ENCODE measurements around the gene CXCL10.

DNA sequence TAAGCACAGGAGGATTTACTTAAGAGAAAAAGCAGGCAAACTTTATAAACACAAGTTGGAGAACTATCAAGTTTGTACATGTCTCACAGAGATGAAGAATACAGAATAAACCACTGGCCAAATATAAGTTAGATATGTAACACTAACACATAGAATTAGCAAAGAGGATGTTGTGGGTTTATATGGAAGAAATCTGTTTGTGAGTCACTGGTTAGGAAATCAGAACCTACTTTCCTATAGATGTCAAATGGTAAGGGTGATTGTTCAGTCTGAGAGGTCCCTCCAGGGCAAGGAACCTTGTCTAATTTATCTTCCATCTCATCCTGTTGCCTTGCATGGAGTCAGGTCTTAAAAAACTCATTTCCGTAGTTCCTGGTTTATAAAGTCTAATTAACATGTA is 36.5 kb upstream of the CXCL10 start:
- TF ChIP-seq, protein P1, sequence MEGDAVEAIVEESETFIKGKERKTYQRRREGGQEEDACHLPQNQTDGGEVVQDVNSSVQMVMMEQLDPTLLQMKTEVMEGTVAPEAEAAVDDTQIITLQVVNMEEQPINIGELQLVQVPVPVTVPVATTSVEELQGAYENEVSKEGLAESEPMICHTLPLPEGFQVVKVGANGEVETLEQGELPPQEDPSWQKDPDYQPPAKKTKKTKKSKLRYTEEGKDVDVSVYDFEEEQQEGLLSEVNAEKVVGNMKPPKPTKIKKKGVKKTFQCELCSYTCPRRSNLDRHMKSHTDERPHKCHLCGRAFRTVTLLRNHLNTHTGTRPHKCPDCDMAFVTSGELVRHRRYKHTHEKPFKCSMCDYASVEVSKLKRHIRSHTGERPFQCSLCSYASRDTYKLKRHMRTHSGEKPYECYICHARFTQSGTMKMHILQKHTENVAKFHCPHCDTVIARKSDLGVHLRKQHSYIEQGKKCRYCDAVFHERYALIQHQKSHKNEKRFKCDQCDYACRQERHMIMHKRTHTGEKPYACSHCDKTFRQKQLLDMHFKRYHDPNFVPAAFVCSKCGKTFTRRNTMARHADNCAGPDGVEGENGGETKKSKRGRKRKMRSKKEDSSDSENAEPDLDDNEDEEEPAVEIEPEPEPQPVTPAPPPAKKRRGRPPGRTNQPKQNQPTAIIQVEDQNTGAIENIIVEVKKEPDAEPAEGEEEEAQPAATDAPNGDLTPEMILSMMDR (IDR thresholded peaks at IDR 0.05) = no peak
- TF ChIP-seq POLR2AphosphoS5 (IDR thresholded peaks at IDR 0.05) (no peak), EP300 (IDR thresholded peaks at IDR 0.05) (no peak)
